NT2/D1 (cell line): ENCODE data around the gene TMEM140.

ENCODE experiments used
- DNase-seq: peaks from one replicate; pipeline ENCODE4 v3.0.0-alpha.2; 2011; ENCODE audit warnings: low read depth, low spot score
- H3K27me3 ChIP-seq: 2 replicates; pipeline ENCODE4 v1.6.0; 2011; ENCODE audit warnings: mild to moderate bottlenecking; ENCODE audit not compliant: insufficient read length, insufficient read depth
- H3K36me3 ChIP-seq: 2 replicates; pipeline ENCODE4 v1.6.1; 2011; ENCODE audit warnings: mild to moderate bottlenecking, low read length, mixed read lengths; ENCODE audit not compliant: insufficient read depth, insufficient read length
- H3K4me1 ChIP-seq: 2 replicates; pipeline ENCODE4 v1.5.1; 2011; ENCODE audit not compliant: insufficient read depth, insufficient read length
- H3K4me3 ChIP-seq: 2 replicates; pipeline ENCODE4 v1.5.1; 2011; ENCODE audit warnings: low read depth; ENCODE audit not compliant: insufficient read length
- H3K9ac ChIP-seq: 2 replicates; pipeline ENCODE4 v1.6.0; 2011; ENCODE audit warnings: low read depth; ENCODE audit not compliant: insufficient read length
- H3K9me3 ChIP-seq: 2 replicates; pipeline ENCODE4 v1.5.1; 2011; ENCODE audit warnings: mild to moderate bottlenecking, low read length; ENCODE audit not compliant: insufficient read depth
- SUZ12 ChIP-seq: IDR thresholded peaks from 2 replicates; pipeline ENCODE4 v1.6.1; 2011; ENCODE audit not compliant: insufficient read length, insufficient read depth; ENCODE audit errors: extremely low read depth
- YY1 ChIP-seq: IDR thresholded peaks from 2 replicates; pipeline ENCODE4 v1.6.1; 2011; ENCODE audit not compliant: insufficient read length, insufficient read depth
- ZNF274 ChIP-seq: IDR thresholded peaks from 2 replicates; pipeline ENCODE4 v1.6.1; 2011; ENCODE audit warnings: mild to moderate bottlenecking, low read depth, low read length

The TMEM140 gene

DNA sequence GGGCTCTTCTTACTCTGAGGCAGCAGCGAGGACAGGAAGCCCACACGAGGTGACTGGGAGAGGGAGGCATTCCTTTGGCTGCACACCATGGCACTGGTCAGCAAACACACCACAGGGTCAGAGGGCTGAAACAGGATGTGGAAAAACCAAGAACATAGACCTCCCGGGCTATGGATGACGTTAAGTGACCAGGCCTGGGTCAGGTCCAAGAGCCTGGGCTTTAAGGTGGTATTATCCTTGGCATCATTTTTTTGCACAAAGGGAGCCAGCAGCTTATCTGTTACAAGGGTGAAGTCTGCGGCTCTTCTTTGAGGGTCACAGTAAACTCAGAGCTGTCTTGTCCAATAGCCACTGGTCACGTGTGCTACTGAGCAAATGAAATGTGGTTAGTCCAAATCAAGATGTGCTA, 56.5 kb downstream of the TMEM140 start:
- Histone ChIP-seq H3K9ac (no peak overlapping the region), H3K36me3 (peaks cover 44% of the 10 kb centered on the region), H3K9me3 (no peaks in the 10 kb centered on the region), H3K27me3 (no peaks in the 10 kb centered on the region), H3K4me1 (peaks cover 2% of the 10 kb centered on the region), H3K4me3 (no peak overlapping the region)
- no peak for DNase-seq
- TF ChIP-seq YY1 (no peak), ZNF274 (no peak), SUZ12 (no peak)

GRCh38 chr7:135204876-135205275, 57.0 kb downstream of the TMEM140 start:
- Histone ChIP-seq H3K9ac (no peak overlapping the region), H3K9me3 (no peaks in the 10 kb centered on the region), H3K36me3 (peaks cover 47% of the 10 kb centered on the region), H3K4me3 (no peak overlapping the region), H3K27me3 (no peaks in the 10 kb centered on the region), H3K4me1 (peaks cover 2% of the 10 kb centered on the region)
- no peak for DNase-seq
- TF ChIP-seq YY1 (no peak), SUZ12 (no peak), ZNF274 (no peak)

- no peak overlapping the region for H3K9ac ChIP-seq
- H3K36me3 ChIP-seq, result peaks cover 44% of the 10 kb centered on the region
- no peak for DNase-seq
- H3K9me3 ChIP-seq, result no peaks in the 10 kb centered on the region
- H3K4me1 ChIP-seq, result peaks cover 2% of the 10 kb centered on the region
- peaks cover 6% of the 10 kb centered on the region for H3K27me3 ChIP-seq
- no peak overlapping the region for H3K4me3 ChIP-seq
- TF ChIP-seq SUZ12, result no peak
- no peak for TF ChIP-seq YY1
Measured at GRCh38 chr7:135205850-135206249, 58.0 kb downstream of the TMEM140 start.

GRCh38 chr7:135206941-135207391, 59.1 kb downstream of the TMEM140 start:
- H3K4me3 ChIP-seq, result no peak overlapping the region
- DNase-seq, result no peak
- no peak overlapping the region for H3K9ac ChIP-seq
- H3K27me3 ChIP-seq, result peaks cover 9% of the 10 kb centered on the region
- no peaks in the 10 kb centered on the region for H3K9me3 ChIP-seq
- H3K36me3 ChIP-seq, result peaks cover 43% of the 10 kb centered on the region
- TF ChIP-seq ZNF274, result no peak
- no peak for TF ChIP-seq YY1
- TF ChIP-seq SUZ12, result no peak
- H3K4me1 ChIP-seq, result peaks cover 2% of the 10 kb centered on the region

GRCh38 chr7:135207406-135208101, 59.7 kb downstream of the TMEM140 start:
- no peak for DNase-seq
- H3K9ac ChIP-seq, result no peak overlapping the region

DNA sequence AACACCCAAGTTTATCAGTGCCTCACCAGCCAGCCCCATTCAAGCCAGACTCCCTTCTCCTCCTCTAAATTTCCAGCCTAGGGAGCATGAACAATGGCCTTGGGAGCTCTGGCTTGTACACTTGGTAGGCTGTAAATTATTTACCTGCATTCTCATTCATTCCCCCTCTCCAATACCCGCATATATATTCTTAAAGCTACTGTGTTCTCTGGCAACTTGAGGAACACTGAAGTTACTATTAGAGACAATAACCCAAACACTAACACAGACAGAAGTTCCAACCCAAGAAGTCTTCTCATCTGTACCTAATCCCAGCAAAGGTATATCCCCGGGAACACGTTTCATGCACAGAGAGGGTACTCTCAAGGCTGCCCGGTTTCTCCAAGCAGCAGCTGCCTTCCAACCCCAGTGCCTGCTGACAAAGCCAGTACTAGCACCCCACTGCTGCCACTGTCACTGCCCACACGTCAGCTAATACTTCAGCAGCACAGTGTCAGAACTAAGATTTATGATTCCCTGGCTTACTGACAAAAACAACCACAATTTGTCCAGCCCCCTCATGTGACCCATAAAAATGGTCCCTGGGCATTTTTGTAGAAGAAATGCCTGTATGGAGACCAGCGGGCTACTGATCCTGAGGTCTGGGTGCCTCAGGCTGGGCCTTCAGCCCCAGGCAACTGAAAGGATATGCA, 60.4 kb downstream of the TMEM140 start:
- H3K36me3 ChIP-seq, result peaks cover 34% of the 10 kb centered on the region
- H3K27me3 ChIP-seq, result peaks cover 9% of the 10 kb centered on the region
- H3K9me3 ChIP-seq, result no peaks in the 10 kb centered on the region
- no peak for TF ChIP-seq SUZ12
- TF ChIP-seq ZNF274, result no peak
- no peak for TF ChIP-seq YY1
- H3K4me1 ChIP-seq, result peaks cover 2% of the 10 kb centered on the region
- no peak for DNase-seq
- no peak overlapping the region for H3K4me3 ChIP-seq
- no peak overlapping the region for H3K9ac ChIP-seq

More at GRCh38 chr7:135207406-135208101, 59.7 kb downstream of the TMEM140 start:
- no peaks in the 10 kb centered on the region for H3K9me3 ChIP-seq
- peaks cover 9% of the 10 kb centered on the region for H3K27me3 ChIP-seq
- TF ChIP-seq ZNF274, result no peak
- no peak overlapping the region for H3K4me3 ChIP-seq
- peaks cover 38% of the 10 kb centered on the region for H3K36me3 ChIP-seq
- H3K4me1 ChIP-seq, result peaks cover 2% of the 10 kb centered on the region

DNA sequence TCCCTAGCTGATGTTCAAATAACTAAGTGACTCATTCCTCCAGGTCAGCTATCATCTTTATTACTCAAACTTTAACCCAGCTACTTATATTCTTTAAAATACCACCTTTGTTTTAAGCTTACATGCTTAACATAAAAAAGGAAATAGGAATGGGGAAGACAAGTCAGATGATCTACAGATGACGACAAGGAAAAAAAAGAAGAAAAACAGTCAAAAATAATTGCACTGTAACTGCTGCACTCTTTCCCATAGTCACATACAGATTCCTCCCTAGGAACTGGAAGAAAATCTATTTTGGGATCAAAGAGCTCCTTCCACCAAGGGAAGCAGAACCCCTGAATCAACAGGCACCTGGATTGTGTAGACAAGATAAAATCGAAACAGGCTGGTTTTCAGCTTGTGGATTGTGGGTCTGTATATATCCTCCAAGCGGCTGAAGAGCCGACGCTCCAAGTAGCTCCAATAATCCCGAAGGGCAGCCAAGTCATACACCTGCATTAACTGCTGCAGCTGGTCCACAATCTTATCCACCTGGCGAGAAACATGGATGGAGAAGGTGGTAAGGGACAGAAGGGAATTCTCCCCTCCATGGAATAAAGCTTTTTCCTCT, 61.5 kb downstream of the TMEM140 start:
- H3K4me1 ChIP-seq, result peaks cover 2% of the 10 kb centered on the region
- H3K4me3 ChIP-seq, result no peak overlapping the region
- TF ChIP-seq SUZ12, result no peak
- no peak for TF ChIP-seq YY1
- TF ChIP-seq ZNF274, result no peak
- no peak for DNase-seq
- peaks cover 9% of the 10 kb centered on the region for H3K27me3 ChIP-seq
- peaks cover 23% of the 10 kb centered on the region for H3K36me3 ChIP-seq
- no peaks in the 10 kb centered on the region for H3K9me3 ChIP-seq
- no peak overlapping the region for H3K9ac ChIP-seq
